Measurements from ENCODE around the gene LRRC17.

GRCh38 chr7:102889851-102890250, 22.9 kb upstream of the LRRC17 start:
- TF ChIP-seq, protein P1, sequence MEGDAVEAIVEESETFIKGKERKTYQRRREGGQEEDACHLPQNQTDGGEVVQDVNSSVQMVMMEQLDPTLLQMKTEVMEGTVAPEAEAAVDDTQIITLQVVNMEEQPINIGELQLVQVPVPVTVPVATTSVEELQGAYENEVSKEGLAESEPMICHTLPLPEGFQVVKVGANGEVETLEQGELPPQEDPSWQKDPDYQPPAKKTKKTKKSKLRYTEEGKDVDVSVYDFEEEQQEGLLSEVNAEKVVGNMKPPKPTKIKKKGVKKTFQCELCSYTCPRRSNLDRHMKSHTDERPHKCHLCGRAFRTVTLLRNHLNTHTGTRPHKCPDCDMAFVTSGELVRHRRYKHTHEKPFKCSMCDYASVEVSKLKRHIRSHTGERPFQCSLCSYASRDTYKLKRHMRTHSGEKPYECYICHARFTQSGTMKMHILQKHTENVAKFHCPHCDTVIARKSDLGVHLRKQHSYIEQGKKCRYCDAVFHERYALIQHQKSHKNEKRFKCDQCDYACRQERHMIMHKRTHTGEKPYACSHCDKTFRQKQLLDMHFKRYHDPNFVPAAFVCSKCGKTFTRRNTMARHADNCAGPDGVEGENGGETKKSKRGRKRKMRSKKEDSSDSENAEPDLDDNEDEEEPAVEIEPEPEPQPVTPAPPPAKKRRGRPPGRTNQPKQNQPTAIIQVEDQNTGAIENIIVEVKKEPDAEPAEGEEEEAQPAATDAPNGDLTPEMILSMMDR (IDR thresholded peaks at IDR 0.05), result no peak
- TF ChIP-seq EZH2 (IDR thresholded peaks at IDR 0.05; ENCODE audit: borderline replicate concordance, insufficient read depth, low read depth, low read length, poor library complexity, severe bottlenecking), result no peak
